ENCODE results near the gene TRAPPC10. TPM values are rescaled to one million over a fixed set of nuclear protein-coding genes. Genes with fewer than 3 reads are reported as not detected.

The TRAPPC10 gene, protein sequence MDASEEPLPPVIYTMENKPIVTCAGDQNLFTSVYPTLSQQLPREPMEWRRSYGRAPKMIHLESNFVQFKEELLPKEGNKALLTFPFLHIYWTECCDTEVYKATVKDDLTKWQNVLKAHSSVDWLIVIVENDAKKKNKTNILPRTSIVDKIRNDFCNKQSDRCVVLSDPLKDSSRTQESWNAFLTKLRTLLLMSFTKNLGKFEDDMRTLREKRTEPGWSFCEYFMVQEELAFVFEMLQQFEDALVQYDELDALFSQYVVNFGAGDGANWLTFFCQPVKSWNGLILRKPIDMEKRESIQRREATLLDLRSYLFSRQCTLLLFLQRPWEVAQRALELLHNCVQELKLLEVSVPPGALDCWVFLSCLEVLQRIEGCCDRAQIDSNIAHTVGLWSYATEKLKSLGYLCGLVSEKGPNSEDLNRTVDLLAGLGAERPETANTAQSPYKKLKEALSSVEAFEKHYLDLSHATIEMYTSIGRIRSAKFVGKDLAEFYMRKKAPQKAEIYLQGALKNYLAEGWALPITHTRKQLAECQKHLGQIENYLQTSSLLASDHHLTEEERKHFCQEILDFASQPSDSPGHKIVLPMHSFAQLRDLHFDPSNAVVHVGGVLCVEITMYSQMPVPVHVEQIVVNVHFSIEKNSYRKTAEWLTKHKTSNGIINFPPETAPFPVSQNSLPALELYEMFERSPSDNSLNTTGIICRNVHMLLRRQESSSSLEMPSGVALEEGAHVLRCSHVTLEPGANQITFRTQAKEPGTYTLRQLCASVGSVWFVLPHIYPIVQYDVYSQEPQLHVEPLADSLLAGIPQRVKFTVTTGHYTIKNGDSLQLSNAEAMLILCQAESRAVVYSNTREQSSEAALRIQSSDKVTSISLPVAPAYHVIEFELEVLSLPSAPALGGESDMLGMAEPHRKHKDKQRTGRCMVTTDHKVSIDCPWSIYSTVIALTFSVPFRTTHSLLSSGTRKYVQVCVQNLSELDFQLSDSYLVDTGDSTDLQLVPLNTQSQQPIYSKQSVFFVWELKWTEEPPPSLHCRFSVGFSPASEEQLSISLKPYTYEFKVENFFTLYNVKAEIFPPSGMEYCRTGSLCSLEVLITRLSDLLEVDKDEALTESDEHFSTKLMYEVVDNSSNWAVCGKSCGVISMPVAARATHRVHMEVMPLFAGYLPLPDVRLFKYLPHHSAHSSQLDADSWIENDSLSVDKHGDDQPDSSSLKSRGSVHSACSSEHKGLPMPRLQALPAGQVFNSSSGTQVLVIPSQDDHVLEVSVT
- 44.4 TPM for total RNA-seq
- long read RNA-seq, partial matches to known transcripts = 2 of 8 reads
- long read RNA-seq, other reads (novel, unspliced or antisense) = 6 of 8 reads

DNA sequence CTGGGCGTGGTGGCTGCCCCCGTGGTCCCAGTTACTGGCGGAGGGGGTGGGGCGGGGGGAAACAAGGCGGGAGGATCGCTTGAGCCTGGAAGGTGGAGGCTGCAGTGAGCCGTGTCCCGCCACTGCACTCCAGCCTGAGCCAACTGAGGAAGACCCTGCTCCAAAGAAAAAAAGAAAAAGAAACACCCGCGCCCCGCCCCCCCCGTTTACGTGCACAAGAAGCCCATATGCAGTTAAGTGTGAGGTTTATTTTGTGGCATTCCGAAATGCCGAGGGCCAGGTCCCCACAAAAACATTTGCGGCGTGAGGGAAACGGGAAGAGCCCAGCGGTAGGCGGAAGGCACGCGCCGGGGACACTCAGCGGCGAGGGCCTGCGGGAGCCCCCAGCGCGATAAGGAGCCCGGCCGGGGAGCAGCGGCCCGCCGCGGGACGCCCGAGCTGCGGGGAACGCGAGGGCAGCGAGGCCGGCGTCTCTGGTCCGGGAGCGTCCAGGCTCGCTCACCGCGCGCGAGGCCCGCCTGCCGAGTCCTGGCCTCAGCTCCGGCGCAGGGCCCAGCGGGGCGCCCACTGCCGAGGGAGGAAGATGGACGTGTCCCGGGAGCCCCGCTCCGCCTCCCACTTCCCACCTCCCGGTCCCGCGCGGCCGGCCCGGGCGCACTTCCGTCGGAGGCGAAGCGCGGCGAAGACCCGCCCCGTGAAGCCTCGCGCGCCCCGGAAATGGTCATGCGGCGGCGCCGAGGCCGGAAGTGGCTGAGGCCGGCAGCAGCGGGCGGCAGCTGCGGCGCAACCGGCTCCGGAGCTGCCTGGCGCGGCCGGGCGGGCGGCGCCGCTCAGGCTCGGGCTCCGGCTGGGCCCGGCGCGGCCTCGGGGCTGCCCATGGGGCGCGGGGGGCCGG lies at the start of gene TRAPPC10:
TSS of gene TRAPPC10 (plus strand) at position 731 of the 895 bp plus-strand sequence. CDS start 185 bp downstream, outside the sequence.
- DNase-seq (ENCODE audit: low spot score) = peak; percentile 96

GRCh38 chr21:43965911-43966585 lies 46.1 kb upstream of the TRAPPC10 start:
- DNase-seq (ENCODE audit: low spot score) = no peak

DNA sequence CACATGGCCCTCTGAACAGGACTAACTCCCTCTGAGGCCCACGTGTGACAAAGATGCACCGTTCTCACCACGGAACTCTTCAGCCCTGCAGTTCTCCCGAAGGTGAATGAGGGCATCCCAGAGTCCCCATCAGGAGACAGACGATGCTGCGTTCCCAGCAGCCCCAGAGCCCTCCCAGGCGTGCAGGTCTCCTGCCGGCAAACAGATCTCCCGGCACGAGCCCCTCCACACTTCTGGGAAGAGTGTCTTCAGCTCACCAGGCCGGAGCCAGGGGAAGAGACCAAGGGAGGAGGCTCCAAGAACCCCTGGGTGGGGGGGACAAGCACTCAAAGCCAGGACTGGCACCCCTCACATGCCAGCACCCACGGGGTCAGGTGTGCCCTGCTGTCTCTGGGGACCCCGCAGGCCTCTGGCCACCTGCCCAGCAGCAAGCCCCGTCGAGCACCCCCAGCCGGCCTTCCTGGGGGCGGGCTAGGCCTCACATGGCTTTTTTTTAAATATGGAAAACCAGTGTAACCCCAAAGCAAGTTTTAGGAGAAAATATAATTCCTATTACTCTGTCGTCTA lies 45.1 kb upstream of the TRAPPC10 start:
- DNase-seq (ENCODE audit: low spot score) = no peak

GRCh38 chr21:43967981-43968380 lies 44.1 kb upstream of the TRAPPC10 start:
- no peak for DNase-seq (ENCODE audit: low spot score)

GRCh38 chr21:43968410-43969114 lies 43.5 kb upstream of the TRAPPC10 start:
- DNase-seq (ENCODE audit: low spot score) = no peak

GRCh38 chr21:43969115-43969444 lies 43.0 kb upstream of the TRAPPC10 start:
- no peak for DNase-seq (ENCODE audit: low spot score)

- no peak for DNase-seq (ENCODE audit: low spot score)
Measured at GRCh38 chr21:43970551-43970950, 41.6 kb upstream of the TRAPPC10 start.

DNA sequence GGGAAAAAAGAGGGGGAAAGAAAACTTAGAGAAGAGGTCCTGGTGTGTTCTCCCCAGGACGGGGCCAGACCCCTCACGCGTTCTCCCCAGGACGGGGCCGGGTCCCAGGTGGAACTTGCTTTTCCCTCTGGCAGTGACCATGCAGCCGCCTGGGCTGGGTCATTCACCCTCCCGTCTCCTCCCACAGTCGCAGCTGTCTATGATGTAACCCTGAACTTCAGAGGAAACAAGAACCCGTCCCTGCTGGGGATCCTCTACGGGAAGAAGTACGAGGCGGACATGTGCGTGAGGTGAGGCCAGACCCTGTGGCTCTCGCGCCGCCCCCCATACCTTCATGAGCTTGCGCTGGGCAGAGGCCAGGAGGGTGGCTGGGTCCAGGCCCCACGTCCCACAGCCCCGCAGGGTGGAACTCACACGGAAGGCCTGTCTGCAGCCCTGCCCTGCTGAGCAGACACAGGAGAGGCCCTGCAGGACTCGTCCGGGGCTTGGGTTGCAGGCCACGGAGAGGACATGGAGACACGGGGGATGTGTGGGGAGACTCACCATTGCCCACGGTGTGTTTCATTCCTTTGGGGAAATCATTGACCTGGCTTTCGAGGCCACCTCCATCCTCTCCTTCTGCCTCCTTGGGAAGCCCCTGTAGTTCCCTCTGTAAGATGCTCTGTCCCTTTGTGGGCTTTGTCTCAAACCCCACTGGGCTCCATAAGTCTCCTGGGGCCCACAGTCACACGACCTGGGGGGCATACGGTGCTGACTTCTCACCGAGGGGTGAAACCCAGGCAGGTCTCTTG lies 40.7 kb upstream of the TRAPPC10 start:
- no peak for DNase-seq (ENCODE audit: low spot score)

- DNase-seq (ENCODE audit: low spot score) = no peak
Measured at GRCh38 chr21:43971992-43972255, 40.2 kb upstream of the TRAPPC10 start.

DNA sequence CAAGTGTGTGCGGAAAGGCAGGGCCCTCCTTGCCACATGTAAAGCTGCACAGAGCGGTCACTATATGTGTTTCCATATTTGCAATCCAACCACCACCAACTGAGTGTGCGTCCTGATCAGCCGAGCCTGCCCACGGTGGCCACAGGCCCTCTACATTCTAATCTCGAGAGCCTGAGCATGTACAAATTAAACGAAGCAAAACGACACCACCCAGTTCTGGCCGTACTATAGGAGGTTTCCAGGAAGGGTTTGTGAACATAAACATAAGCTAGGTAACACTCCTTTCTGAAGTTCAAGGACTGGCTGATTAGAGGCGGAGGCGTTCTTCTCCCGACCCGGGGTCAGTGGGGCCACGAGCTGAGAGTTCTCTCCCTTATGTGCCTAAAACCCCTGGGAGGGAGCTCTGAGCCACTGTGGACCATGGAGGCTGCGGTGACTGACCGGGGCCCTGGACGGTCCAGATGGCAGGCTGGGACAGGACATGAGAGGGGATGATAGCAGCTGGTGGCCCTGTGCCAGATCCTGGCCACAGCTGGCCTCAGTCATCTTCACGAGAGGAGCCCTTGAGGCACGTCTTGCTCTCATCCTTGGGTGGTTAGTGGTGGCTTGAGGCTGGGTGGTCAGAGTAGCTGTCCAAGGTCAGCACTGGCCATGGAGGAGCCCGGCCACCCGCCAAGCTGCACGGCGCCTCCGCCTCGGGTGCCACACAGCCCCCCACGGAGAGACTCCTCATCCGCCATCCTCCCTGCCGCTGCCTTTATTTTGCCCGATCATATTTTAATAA lies 39.1 kb upstream of the TRAPPC10 start:
- no peak for DNase-seq (ENCODE audit: low spot score)

DNA sequence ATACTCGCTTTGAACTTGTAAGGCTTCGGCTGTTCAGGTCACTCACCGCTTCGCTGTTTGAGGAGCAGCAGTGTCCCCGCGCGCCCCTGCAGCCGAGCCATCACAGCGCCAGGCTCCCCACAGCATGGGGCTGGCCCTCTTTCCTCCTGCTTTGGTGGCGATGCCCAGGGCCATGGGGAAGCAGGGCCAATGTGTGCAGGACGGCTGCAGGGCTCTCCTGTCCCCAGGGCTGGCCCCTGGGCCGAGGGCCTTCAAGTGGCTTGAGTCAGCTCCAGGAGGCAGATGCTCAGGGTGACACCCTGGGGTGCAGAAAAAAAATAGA lies 38.5 kb upstream of the TRAPPC10 start:
- no peak for DNase-seq (ENCODE audit: low spot score)

- no peak for DNase-seq (ENCODE audit: low spot score)
Measured at GRCh38 chr21:43974791-43975468, 37.2 kb upstream of the TRAPPC10 start.

GRCh38 chr21:43975469-43976098 lies 36.5 kb upstream of the TRAPPC10 start:
- no peak for DNase-seq (ENCODE audit: low spot score)

DNA sequence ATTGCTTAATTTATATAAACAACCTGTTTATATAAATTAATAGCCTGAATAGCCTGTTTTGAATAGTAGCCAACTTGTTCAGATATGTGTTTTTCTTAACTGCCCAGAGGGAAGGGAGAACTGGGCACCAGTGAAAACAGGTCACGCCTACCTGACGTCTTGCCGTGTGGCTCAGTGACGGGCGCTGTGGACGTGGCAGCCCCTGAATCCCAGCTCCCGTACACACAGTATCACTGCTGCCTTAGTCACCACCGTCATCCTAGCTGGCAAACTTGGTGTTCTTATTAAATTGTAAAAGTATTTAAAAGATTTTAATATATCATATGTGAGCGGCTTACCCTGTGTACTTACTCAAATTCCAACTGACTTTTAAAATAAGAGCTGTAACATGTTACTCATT lies 35.4 kb upstream of the TRAPPC10 start:
- no peak for DNase-seq (ENCODE audit: low spot score)

GRCh38 chr21:43978060-43978459 lies 34.0 kb upstream of the TRAPPC10 start:
- no peak for DNase-seq (ENCODE audit: low spot score)

GRCh38 chr21:43979654-43980053 lies 32.5 kb upstream of the TRAPPC10 start:
- DNase-seq (ENCODE audit: low spot score) = no peak

All from mesenteric fat pad (tissue), 1 donor.